ENCODE data around the gene NIT2.
A peak's percentile ranks its signal among the peaks of the same experiment; 100 is the strongest.
"Not testable (repeated sequence)": the region's sequence is repeated elsewhere in the genome, so short reads cannot be mapped to it uniquely, and the experiment has no call there.

The NIT2 gene

DNA sequence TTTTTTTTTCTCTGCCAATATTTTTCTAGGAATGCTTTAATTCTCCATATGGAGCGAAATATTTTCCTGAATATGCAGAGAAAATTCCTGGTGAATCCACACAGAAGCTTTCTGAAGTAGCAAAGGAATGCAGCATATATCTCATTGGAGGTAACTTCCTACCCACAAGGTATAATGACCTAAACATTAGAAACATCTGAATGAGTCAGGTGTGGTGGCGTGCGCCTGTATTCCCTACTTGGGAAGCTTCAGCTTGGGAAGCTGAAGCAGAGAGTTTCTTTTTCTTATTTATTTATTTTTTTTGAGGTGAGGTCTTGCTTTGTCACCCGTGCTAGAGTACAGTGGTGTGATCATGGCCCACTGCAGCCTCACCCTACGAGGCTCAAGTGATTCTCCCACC is 5.2 kb downstream of the NIT2 start:
- DNase-seq = no peak

GRCh38 chr3:100340527-100340926 is 6.0 kb downstream of the NIT2 start:
- DNase-seq = no peak

DNA sequence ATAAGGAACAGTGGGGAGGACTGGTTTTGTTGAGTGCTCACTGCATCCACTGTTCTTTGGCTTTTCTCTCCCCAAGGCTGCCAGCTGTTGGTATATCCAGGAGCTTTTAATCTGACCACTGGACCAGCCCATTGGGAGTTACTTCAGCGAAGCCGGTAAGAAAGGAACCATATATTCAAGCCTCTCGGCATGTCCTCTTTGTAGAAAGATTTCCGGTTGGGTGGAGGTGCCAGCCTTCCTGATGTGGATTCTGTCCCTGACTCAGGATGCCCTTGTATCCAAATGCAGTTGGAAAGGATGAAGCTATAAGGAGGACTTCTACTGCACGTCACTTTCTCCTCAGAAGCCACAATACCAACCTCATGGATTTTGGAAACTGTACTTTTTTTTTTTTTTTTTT is 14.2 kb downstream of the NIT2 start:
- DNase-seq = no peak

GRCh38 chr3:100351770-100352169 is 17.2 kb downstream of the NIT2 start:
- not testable (repeated sequence) for DNase-seq

DNA sequence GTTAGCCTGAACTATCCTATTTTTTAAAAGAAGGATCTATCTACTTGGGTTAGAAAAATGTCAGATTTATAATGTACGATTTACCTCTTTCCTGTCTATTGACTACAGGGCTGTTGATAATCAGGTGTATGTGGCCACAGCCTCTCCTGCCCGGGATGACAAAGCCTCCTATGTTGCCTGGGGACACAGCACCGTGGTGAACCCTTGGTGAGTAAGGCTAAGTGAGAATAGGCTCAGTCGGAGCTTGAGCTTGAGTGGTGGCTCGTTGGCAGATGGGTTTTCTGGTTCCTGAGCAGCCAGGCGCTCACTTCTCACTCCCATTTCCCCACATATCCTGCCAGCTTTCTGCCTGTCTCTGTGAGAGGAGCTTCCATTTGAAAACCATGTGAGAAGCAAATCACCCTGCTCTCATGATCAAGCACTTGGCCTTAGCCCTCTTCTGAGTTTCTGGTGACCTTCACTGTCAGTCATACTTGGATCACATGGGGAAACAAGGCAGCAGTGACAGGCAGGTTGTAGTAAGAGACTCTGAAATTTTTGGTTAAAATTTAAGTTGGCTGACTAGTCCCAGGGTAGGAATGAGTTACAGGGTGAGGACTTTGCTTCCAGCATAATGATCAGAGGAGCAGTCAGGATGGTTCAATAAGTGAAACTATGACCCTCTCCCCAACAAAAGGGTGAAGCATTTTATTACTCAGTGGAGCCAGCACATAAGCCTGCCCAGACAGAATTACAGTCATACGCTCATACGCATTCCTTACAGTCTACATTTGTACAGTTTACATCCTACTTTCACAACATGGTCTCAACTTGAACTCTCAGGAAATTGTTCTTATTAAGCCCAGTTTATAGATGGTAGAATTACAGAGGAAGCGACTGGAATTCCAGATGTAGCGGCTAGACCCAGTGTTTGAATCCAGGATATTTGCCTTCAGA is 18.0 kb downstream of the NIT2 start:
- DNase-seq = no peak

DNA sequence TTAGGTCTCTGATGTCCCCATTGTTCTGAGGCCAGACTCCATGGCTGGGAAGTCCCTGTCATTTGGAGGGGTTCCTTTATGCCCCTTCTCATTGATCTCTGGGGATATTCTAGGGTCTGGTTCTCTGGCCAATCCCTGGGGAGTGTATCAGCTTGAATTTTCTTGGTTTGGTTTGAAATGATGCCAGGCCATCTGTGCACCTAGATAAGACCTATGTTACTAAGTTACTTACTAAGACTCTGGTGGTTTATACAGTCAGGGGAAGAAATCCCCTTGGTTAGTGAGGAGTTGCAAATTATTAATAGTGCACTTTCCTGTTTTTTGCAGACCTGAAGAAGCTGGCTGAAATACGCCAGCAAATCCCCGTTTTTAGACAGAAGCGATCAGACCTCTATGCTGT is 20.3 kb downstream of the NIT2 start:
- DNase-seq = no peak

- DNase-seq = no peak
Measured at GRCh38 chr3:100358413-100358812, 23.9 kb downstream of the NIT2 start.

GRCh38 chr3:100359035-100359434 is 24.5 kb downstream of the NIT2 start:
- DNase-seq = no peak

DNA sequence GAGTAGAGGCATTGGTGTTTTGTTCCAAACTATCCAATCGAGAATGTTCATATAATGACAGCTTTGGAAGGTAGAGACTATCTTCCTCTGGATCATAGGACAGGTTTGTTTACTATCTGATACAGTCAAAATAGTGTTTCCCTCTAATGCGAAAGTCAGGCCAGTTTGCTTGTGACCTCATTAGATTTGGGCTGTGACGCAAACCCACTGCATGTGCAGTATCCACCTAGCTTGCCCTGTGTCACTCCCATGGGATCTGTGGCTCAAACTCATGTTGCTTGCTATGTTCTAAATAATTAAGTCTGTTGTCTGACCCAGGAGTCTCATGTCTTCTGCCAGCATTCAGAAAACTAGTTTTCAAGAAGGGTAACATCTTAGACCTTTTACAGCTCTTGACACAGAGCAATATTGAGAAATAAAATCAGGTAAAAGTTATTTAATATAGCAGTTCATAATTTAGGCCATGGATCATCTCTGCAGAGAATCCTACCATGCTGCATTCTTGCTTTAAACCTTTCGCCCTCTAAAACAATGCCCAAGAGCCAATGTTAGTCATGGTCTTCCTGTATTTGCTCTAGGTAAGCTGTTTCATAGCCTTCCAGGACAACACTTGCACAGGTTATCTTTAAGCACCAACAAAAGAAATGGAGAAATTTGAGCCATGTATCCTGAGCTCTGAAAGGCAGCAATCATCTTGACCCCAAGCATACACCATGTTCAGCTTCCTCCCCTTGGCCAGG is 26.4 kb downstream of the NIT2 start:
- no peak for DNase-seq

- no peak for DNase-seq
Measured at GRCh38 chr3:100361897-100362296, 27.3 kb downstream of the NIT2 start.

DNA sequence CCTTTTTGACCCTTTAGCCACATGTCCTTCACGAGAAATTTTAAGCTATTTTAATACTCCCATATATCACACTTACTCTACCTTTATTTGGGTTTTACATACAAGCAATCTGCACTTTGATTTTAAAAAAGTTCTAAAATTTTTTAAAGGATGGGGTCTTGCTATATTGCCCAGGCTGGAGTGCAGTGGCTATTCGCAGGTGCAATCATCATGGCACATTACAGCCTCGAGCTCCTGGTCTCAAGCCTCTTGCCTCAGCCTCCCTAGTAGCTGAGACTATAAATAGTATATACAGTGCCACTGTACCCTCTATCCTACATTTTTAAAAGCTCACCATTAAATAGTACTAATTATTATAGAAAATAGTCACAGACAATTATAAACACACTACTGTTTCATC is 29.9 kb downstream of the NIT2 start:
- DNase-seq = no peak

DNA sequence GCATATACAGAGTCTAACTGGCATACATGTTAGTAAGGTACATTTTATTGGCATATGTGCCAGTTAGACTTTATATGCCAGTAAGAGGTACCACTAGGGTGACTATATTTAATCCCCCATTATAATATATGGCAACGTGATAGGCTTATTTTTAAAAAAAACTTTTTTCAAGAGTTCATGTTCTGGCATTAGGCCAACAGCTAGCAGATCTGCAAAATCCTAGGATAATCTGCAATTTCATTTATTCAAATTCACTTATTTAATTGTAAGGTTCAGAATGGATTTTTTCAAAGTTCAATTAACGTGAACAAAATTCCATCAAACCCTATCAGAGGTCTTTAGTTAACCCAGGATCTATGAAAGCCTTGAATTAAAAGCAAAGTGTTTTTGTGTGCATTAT is 31.9 kb downstream of the NIT2 start:
- no peak for DNase-seq

- DNase-seq = no peak
Measured at GRCh38 chr3:100368441-100368840, 33.9 kb downstream of the NIT2 start.

- DNase-seq = no peak
Measured at GRCh38 chr3:100370756-100371155, 36.2 kb downstream of the NIT2 start.

DNA sequence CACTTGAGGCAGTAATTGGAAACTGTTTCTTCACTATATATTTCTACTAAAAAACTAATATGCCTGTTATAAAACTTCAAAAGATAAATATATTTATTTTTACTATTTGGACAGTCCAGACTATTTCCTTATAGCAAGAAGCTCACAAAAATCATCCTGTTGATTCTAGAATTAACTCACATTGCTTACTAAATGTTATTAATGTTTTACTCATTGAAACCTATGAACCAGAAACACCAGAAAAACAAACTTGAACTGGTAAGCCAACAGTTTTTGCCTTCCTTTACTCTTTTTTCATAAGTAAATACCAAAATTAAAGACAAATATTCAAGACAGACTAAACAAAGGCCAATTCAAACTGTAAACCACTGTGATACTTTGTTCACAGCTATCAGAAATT is 40.0 kb downstream of the NIT2 start:
- no peak for DNase-seq

DNA sequence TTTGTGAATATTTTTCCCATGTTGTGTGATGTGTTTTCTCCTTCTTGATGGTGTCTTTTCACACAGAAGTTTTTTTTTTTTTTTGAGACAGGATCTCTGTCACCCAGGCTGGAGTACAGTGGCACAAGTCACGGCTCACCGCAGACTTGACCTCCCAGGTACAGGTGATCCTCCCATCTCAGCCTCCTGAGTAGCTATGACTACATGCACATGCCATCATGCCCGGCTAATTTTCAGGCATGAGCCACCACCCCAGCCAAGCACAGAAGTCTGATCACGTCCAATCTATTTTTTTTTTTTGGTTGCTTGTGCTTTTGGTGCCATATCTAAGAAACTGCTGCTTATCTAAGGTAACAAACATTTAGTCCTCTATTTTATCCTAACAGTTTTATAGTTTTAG is 41.7 kb downstream of the NIT2 start:
- no peak for DNase-seq

GRCh38 chr3:100384733-100385525 is 50.4 kb downstream of the NIT2 start:
- no peak for DNase-seq

DNA sequence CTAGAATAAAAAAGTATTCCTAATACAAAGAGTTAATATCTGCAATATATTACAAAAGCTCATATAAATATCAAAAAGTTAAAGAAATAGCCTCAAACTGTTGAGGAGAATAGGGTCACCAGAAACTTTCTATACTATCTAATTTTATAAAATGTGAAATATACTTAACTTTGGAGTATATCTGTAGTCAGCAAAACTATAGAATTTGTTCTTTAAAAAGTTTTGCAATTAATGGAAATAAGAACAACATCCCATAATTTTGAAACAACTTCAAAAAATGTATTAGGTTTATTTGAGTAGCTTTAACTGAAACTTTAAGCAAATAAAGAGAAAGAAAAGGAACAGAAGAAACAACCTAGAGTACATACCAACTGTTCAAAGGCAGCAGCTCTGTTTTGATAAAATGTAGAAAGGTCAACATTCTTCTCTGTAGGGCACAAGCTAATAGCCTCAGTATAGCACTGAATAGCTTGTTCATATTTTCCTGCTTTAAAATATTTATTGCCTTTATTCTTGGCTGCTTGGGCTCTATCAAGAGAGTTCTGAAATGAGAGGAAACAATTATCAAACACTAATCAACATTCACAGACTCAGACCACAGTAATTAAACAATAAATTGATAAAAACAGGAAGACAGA is 52.0 kb downstream of the NIT2 start:
- no peak for DNase-seq

DNA sequence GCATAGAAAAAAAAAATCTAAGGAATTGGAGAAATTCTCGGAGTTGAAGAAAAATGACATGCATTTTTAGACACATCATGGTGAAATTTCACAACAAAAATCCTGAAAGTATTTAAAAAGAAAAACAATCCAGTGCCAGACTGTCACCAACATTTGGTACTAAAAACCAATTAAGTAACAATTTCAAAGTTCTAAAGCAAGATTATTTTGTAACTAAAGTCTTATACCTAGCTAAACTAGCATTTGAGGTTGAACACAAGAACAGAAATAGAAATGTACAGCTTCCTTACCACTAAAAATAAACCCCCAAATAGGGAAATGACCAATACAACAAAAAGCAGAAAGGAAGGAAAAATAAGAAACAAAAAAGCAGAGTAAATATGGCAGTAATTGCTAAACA is 54.5 kb downstream of the NIT2 start:
- DNase-seq = no peak

GRCh38 chr3:100395679-100396431 is 61.3 kb downstream of the NIT2 start:
- DNase-seq = no peak

GRCh38 chr3:100396967-100397366 is 62.4 kb downstream of the NIT2 start:
- peak in 1 of 2 experiments; percentile 13 for DNase-seq

Data from NCI-H2081 (cell line).